ENCODE data around the gene EPB41L4A. TPM values are rescaled to one million over a fixed set of nuclear protein-coding genes. Genes with fewer than 3 reads are reported as not detected.

EPB41L4A gene
- total and polyA plus RNA-seq, 2 donors (not counting 3 experiments of a cell fraction or from before 2014, with no cell fraction given), result 6.0 to 17.9 TPM

GRCh38 chr5:112440031-112440430 lies 21.0 kb upstream of the EPB41L4A start:
- dilution Hi-C loops (cut with MboI; ENCODE audit: extremely low pct_ligation_motif_present, low sequenced_read_pairs), result no loop called here
- FAIRE-seq, result no peak
- H4K20me1 ChIP-seq (replicated peaks; ENCODE audit: control insufficient read depth, extremely low read depth, insufficient read depth, low read length), result no peaks in the 10 kb centered on the region

DNA sequence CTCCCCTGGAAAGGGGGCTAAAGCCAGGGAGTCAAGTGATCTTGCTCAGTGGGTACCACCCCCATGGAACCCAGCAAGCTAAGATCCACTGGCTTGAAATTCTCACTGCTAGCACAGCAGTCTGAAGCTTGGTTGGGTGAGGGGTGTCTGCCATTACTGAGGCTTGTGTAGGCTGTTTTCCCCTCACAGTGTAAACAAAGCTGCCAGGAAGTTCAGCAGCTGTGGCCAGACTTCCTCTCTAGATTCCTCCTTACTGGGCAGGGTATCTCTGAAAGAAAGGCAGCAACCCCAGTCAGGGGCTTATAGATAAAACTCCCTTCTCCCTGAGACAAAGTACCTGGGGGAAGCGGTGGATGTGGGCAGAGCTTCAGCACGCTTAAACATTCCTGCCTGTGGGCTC lies 17.1 kb upstream of the EPB41L4A start:
- Histone ChIP-seq H3K27ac (ENCODE audit: insufficient read depth, low read depth, low read length) (no peak overlapping the region), H3K9ac (replicated peaks; ENCODE audit: extremely low read depth, insufficient read depth, low read length) (no peak overlapping the region), H4K20me1 (replicated peaks; ENCODE audit: control insufficient read depth, extremely low read depth, insufficient read depth, low read length) (no peaks in the 10 kb centered on the region), H3K4me3 (replicated peaks in 1 of 3; ENCODE audit: insufficient read depth in 1 of 3, low read depth in 1 of 3, low read length in 3 of 3) (no peak overlapping the region), H3K9me3 (replicated peaks; ENCODE audit: control insufficient read depth, insufficient read depth, low read length) (no peaks in the 10 kb centered on the region), H3K4me1 (ENCODE audit: control insufficient read depth, extremely low read depth, insufficient read depth, low read length) (no peaks in the 10 kb centered on the region), H3K4me2 (ENCODE audit: insufficient read depth, low read length) (no peak overlapping the region), H3K36me3 (ENCODE audit: control insufficient read depth in 2 of 2, extremely low read depth in 1 of 2, insufficient read depth in 2 of 2, low read length in 2 of 2) (no peaks in the 10 kb centered on the region), H3K27me3 (ENCODE audit: control insufficient read depth in 2 of 2, insufficient read depth in 2 of 2, low read length in 2 of 2) (peaks cover 0 to 4% of the 10 kb centered on the region in 2 experiments), H2AFZ (ENCODE audit: low read depth, low read length) (peak overlapping the region; percentile 32), H3K9me1 (replicated peaks; ENCODE audit: control insufficient read depth, extremely low read depth, insufficient read depth, low read length) (no peaks in the 10 kb centered on the region), H3K79me2 (ENCODE audit: control insufficient read depth, insufficient read depth, low read length) (no peaks in the 10 kb centered on the region)
- BruUV-seq (replicated peaks), result no TSS peak
- POLR2A ChIA-PET, result no interaction called here
- DNase-seq (ENCODE audit: low read depth, low spot score), result peak; percentile 37
- intact Hi-C loops (cut with micrococcal nuclease) (no loop called here), dilution Hi-C loops (cut with MboI; ENCODE audit: extremely low pct_ligation_motif_present, low sequenced_read_pairs) (no loop called here)
- CTCF ChIA-PET, result interaction anchor here (0.9 to 2.0 kb wide), 2 partner anchors 16 to 56 kb away, joined by 5 read pairs; no protein-coding TSS in a partner anchor
- FAIRE-seq, result no peak
- TF ChIP-seq EZH2 (IDR thresholded peaks at IDR 0.05; ENCODE audit: borderline replicate concordance, low read depth, low read length, severe bottlenecking) (no peak), MYC (IDR thresholded peaks at IDR 0.05; ENCODE audit: low read depth, low read length) (no peak), JUN (IDR thresholded peaks at IDR 0.05; ENCODE audit: borderline replicate concordance, insufficient read depth, insufficient read length, low read depth) (no peak)

More at GRCh38 chr5:112440031-112440430, 21.0 kb upstream of the EPB41L4A start:
- ChIA-PET POLR2A (no interaction called here), CTCF (no interaction called here)
- Histone ChIP-seq H3K27ac (ENCODE audit: insufficient read depth, low read depth, low read length) (no peak overlapping the region), H3K9me3 (replicated peaks; ENCODE audit: control insufficient read depth, insufficient read depth, low read length) (no peaks in the 10 kb centered on the region), H3K4me2 (ENCODE audit: insufficient read depth, low read length) (no peak overlapping the region), H3K36me3 (ENCODE audit: control insufficient read depth in 2 of 2, extremely low read depth in 1 of 2, insufficient read depth in 2 of 2, low read length in 2 of 2) (no peaks in the 10 kb centered on the region), H3K4me3 (replicated peaks in 1 of 3; ENCODE audit: insufficient read depth in 1 of 3, low read depth in 1 of 3, low read length in 3 of 3) (no peak overlapping the region), H3K27me3 (ENCODE audit: control insufficient read depth in 2 of 2, insufficient read depth in 2 of 2, low read length in 2 of 2) (peaks cover 0 to 4% of the 10 kb centered on the region in 2 experiments), H2AFZ (ENCODE audit: low read depth, low read length) (no peak overlapping the region), H3K9ac (replicated peaks; ENCODE audit: extremely low read depth, insufficient read depth, low read length) (no peak overlapping the region), H3K4me1 (ENCODE audit: control insufficient read depth, extremely low read depth, insufficient read depth, low read length) (no peaks in the 10 kb centered on the region), H3K79me2 (ENCODE audit: control insufficient read depth, insufficient read depth, low read length) (no peaks in the 10 kb centered on the region), H3K9me1 (replicated peaks; ENCODE audit: control insufficient read depth, extremely low read depth, insufficient read depth, low read length) (no peaks in the 10 kb centered on the region)
- TF ChIP-seq GATA2 (IDR thresholded peaks at IDR 0.05; ENCODE audit: insufficient read depth, insufficient read length, low read depth, low read length) (no peak), EZH2 (IDR thresholded peaks at IDR 0.05; ENCODE audit: borderline replicate concordance, low read depth, low read length, severe bottlenecking) (no peak), POLR2AphosphoS5 (IDR thresholded peaks at IDR 0.05; ENCODE audit: insufficient read depth, low read depth, low read length) (no peak)
- no TSS peak for BruUV-seq (replicated peaks)
- intact Hi-C loops (cut with micrococcal nuclease), result no loop called here
- no peak for DNase-seq (ENCODE audit: low read depth, low spot score)
